HG03135 (cell line): Measurements from ENCODE around the gene MYBBP1A.

Source experiments
- ATAC-seq: cut with Tn5 transposase; IDR thresholded peaks from one replicate; pipeline ENCODE4 v1.9.1; 2021; ENCODE audit warnings: mild to moderate bottlenecking, moderate library complexity; ENCODE audit not compliant: unreplicated experiment

Gene MYBBP1A

GRCh38 chr17:4538236-4539002 lies 16.8 kb downstream of the MYBBP1A start:
- ATAC-seq, result no peak

GRCh38 chr17:4537451-4538235 lies 17.5 kb downstream of the MYBBP1A start:
- no peak for ATAC-seq

GRCh38 chr17:4536742-4537411 lies 18.3 kb downstream of the MYBBP1A start:
- no peak for ATAC-seq

DNA sequence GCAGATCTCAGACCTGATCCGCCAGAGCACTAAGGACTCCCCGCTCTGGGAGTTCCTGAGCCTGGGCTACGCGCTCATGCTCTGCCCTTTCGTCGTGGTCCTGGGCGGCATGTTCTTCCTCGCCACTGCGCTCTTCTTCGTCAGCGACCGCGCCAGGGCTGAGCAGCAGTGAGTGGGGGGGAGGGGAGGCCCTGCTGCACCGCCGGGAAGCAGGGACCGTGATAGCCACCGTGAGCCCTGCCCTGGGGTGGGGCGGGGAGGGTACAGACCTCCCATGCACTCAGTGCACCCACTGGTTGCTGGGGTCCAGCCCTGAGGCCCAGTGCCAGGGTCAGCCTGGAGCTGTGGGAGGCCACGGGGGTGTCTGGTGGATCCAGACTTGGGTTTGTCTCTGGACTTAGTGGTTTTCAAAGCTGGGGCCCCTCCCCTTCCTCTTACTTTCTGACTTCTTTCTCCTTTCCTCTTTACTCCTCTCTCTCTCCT lies 18.9 kb downstream of the MYBBP1A start:
- ATAC-seq, result no peak

- no peak for ATAC-seq
Measured at GRCh38 chr17:4535667-4536258, 19.4 kb downstream of the MYBBP1A start.

- no peak for ATAC-seq
Measured at GRCh38 chr17:4534928-4535666, 20.1 kb downstream of the MYBBP1A start.

DNA sequence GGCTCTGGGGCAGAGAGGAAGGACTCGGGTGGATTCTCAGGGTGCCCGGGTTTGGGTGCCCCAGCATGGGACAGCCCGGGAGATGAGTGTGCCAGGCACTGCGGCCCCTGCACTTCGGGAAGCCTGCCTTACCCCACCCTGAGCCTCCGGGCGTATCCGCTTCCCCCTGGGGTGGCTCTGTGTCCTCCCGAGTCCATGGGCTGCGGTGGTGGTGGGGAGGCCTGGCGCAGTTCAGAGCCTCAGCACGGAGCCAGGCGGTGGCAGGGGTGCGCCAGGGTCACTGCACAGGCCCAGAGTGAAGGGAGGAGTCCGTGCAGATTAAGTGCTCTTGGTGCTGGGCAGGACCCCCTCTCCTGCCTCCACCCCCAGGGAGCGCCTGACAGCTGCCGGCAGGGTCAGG lies 20.7 kb downstream of the MYBBP1A start:
- ATAC-seq, result no peak

- ATAC-seq, result no peak
Measured at GRCh38 chr17:4533523-4534504, 21.4 kb downstream of the MYBBP1A start.

DNA sequence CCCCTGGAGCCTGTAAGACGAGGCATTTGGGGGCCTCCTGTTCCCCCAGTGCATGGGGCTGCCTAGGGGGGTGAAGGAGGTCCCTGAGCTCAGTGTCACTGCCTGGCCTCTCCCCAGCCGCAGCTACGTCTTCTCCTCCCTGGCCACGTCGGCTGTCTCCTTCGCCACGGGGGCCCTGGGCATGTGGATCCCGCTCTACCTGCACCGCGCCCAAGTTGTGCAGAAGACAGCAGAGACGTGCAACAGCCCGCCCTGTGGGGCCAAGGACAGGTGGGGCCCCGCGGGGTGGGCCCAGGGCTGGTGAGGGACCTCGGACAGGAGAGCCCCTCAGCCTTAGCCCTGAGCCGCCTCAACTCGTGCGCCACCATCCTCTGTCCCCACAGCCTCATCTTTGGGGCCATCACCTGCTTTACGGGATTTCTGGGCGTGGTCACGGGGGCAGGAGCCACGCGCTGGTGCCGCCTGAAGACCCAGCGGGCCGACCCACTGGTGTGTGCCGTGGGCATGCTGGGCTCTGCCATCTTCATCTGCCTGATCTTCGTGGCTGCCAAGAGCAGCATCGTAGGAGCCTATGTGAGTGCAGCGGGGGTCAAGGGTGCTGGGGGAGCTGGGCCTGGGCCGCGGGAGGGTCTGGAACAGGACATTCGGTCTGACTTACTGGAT lies 22.2 kb downstream of the MYBBP1A start:
- no peak for ATAC-seq

DNA sequence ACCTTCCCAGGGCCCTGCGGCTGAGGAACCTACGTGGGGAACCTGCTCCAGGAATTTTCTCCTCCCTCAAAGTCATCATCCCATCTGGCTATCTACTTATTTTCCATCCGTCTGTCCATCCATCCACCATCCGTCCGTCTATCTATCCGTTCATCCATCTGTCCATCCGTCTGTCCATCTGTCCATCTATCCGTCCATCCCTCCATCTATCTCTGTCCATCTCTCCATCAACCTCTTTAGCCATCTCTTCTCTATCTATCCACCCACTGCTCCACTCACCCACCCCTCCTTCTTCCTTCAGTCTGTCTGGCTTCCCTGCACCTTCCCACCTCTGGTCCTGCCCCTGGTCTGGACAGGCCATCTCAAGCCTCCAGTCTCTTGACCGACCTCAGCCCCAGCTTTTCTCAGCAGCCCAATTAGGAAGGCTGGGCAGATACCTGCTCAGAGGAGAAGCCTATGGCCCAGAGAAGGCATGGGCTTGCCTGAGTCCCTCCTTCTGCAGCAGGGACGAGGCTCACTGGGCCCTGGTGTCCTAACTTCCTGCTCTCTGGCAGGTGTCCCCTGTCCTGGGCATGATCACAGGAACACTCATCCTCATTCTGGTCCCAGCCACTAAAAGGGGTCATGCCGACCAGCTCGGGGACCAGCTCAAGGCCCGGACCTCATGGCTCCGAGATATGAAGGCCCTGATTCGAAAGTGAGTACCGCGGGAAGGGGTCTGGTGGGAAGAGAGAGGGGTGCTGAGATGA lies 23.0 kb downstream of the MYBBP1A start:
- no peak for ATAC-seq

DNA sequence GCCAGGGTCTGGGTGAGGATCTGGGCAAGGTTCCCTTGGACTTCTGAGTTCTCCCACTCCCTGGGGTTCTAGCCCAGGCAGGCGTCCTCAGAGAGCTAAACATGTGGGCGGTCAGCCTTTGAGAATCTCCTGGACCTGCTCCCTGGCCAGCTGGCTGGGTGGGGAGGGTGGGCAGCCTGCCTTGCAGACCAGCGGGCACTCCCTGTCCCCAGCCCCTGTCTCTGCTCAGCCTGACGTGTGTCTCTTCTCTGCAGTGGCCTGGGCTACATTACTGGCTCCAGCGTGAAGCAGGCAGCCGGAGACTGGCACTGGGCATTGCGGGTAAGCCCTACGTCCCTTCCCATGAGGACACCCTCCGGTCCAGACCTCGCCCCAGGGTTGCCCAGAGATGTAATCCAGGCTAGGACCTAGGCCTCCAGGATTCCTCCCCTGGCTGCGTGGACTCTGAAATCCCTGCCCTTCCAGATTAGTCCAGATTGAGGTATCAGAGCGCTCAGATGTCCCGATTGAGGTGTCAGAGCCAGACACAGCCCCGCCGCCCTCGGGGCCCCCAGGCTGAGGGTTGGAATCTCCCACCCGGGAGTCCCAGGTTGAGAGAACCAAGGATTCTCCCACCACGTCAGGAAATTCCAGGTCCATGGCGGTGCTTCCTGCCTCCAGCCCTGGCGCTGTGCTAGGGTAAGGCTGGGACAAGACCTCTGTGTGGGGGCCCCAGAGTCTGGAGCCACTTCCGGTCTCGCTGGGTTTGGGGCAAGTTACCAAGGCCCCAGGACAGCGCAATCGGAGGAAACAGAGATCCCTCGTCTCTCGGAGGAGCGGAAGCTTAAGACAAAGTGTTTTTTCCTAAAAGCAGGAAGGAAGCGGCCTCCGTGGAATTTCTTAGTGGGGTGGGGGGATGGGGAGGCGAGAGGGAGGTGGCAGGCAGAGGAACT lies 24.1 kb downstream of the MYBBP1A start:
- no peak for ATAC-seq

- no peak for ATAC-seq
Measured at GRCh38 chr17:4529533-4530152, 25.5 kb downstream of the MYBBP1A start.

- ATAC-seq, result no peak
Measured at GRCh38 chr17:4527566-4528125, 27.5 kb downstream of the MYBBP1A start.

DNA sequence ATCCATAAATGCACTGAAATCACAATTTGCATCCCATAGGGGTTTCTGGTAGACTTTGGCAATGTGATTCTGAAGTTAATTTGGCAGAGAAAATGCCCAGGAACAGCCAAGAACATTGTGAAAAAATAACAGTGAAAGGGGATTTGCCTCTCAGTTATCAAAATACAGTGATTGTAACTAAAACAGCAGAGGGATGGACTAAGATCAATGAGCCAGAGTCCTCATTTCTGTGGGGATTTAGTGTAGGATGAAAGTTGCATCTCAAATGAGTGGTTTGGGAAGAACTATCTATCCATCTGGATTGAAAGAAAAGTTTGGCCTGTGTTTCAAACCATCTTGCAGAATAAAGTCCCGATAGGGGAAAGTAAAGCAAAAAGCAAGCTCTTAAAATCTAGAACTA lies 28.1 kb downstream of the MYBBP1A start:
- ATAC-seq, result no peak

GRCh38 chr17:4525691-4526397 lies 29.3 kb downstream of the MYBBP1A start:
- no peak for ATAC-seq

DNA sequence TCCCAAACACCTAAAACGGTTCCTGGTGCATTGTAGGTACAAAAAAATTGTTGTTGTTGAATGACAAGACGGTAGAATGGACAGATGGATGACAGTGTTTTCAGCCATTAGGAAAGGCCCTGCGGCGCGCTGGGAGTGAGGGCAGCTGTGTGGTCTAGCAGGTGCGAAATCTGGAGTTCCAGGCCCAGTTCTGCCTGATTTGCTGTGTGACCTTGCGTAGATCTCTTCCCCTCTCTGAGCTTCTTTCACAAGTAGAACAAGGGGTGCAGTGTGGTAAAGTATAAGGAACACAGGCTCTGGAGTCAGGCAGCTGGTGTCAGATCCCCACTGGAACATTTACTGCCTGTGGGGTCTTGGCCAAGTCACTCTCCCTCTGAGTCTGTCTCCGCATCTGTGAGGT lies 31.2 kb downstream of the MYBBP1A start:
- ATAC-seq, result no peak
